Caco-2 (cell line): ENCODE results near the gene CACNA1S. TPM values are rescaled to one million over a fixed set of nuclear protein-coding genes. Genes with fewer than 3 reads are reported as not detected.

Source experiments
- BruUV-seq: library from RNA; stranded (reverse); fragments of 400-500 nt; replicated peaks from 2 replicates; lab custom pipeline; 2021; lab: Mats Ljungman, UMichigan
- CTCF ChIA-PET: fragments of 300-600 bp; sonication (Branson Sonifier 250); formaldehyde crosslinking; loops from one replicate; lab custom pipeline; 2022; ENCODE audit warnings: antibody characterized with exemption; lab: Charles Lee
- POLR2A ChIA-PET: fragments of 300-600 bp; sonication (Branson Sonifier 250); formaldehyde crosslinking; loops from one replicate; lab custom pipeline; 2022; ENCODE audit warnings: antibody characterized with exemption; lab: Charles Lee
- DNase-seq, 2 experiments: peaks; one replicate each; pipeline versions ENCODE4 v3.0.0 to v3.0.0-alpha.2; 2020 to 2022
- H3K27me3 ChIP-seq: replicated peaks from 2 replicates; pipeline ENCODE4 v1.6.0; 2011; ENCODE audit warnings: low read length; ENCODE audit not compliant: control insufficient read depth, insufficient read depth
- H3K36me3 ChIP-seq: 2 replicates; pipeline ENCODE4 v1.5.1; 2011; ENCODE audit warnings: low read length; ENCODE audit not compliant: control insufficient read depth, insufficient read depth
- H3K4me1 ChIP-seq: fragments of 250-450 bp; sonication (Bioruptor Pico); 2 replicates; pipeline ENCODE4 v1.5.1; 2020; ENCODE audit warnings: mild to moderate bottlenecking
- H3K4me3 ChIP-seq: 2 replicates; pipeline ENCODE4 v1.5.1; 2011; ENCODE audit warnings: low read depth, mild to moderate bottlenecking, control low read depth, low read length
- H3K9me3 ChIP-seq: fragments of 250-450 bp; sonication (Bioruptor Pico); 2 replicates; pipeline ENCODE4 v1.5.1; 2020; ENCODE audit warnings: mild to moderate bottlenecking, moderate library complexity
- H3K27ac Mint-ChIP-seq: one replicate; pipeline ENCODE4 v1.8.0; 2022; ENCODE audit warnings: mixed read lengths; ENCODE audit not compliant: unreplicated experiment
- H3K27me3 Mint-ChIP-seq: one replicate; pipeline ENCODE4 v1.8.0; 2022; ENCODE audit warnings: mixed read lengths; ENCODE audit not compliant: insufficient read depth, unreplicated experiment
- H3K36me3 Mint-ChIP-seq: one replicate; pipeline ENCODE4 v1.8.0; 2022; ENCODE audit warnings: mild to moderate bottlenecking, mixed read lengths; ENCODE audit not compliant: insufficient read depth, unreplicated experiment
- H3K4me1 Mint-ChIP-seq: one replicate; pipeline ENCODE4 v1.8.0; 2022; ENCODE audit warnings: low read depth, mixed read lengths; ENCODE audit not compliant: unreplicated experiment
- H3K4me3 Mint-ChIP-seq: one replicate; pipeline ENCODE4 v1.8.0; 2022; ENCODE audit warnings: mild to moderate bottlenecking, moderate library complexity, mixed read lengths; ENCODE audit not compliant: unreplicated experiment
- H3K9me3 Mint-ChIP-seq: one replicate; pipeline ENCODE4 v1.8.0; 2022; ENCODE audit warnings: mixed read lengths; ENCODE audit not compliant: unreplicated experiment
- CTCF ChIP-seq, 2 experiments: fragments of 200-600 bp in 1 of 2; IDR thresholded peaks; 1 replicate in 1 of 2; 2 replicates in 1 of 2; pipeline versions ENCODE4 v1.5.1 to v1.8.0; 2011 to 2022; ENCODE audit warnings: antibody characterized with exemption in 1 of 2, control low read depth in 1 of 2, inconsistent platforms in 1 of 2, low read depth in 1 of 2, low read length in 1 of 2, mild to moderate bottlenecking in 1 of 2, moderate library complexity in 1 of 2; ENCODE audit not compliant: insufficient read depth in 1 of 2, severe bottlenecking in 1 of 2, unreplicated experiment in 1 of 2
- intact Hi-C: fragments of 100-400 bp; cut with micrococcal nuclease; formaldehyde crosslinking; loops from one replicate; pipeline ENCODE4 v1.10.0; 2022; ENCODE audit not compliant: unreplicated experiment
- total RNA-seq: library from RNA; stranded (reverse); gene quantifications from 2 replicates; pipeline ENCODE4 v1.2.3, GENCODE V29; 2022

The CACNA1S gene
- total RNA-seq, 1 experiment from 2014 or later, result 0.07 TPM

GRCh38 chr1:201068976-201069375 lies 43.2 kb downstream of the CACNA1S start:
- H3K4me3 Mint-ChIP-seq, result no peak overlapping the region
- no TSS peak for BruUV-seq
- ChIA-PET POLR2A (no interaction called here), CTCF (no interaction called here)
- no peak for TF ChIP-seq CTCF (IDR thresholded peaks at IDR 0.05; ENCODE audit: insufficient read depth in 1 of 2, low read depth in 1 of 2, low read length in 1 of 2, severe bottlenecking in 1 of 2, unreplicated experiment in 1 of 2)
- intact Hi-C loops, result no loop called here
- no peak for DNase-seq
- H3K4me1 Mint-ChIP-seq, result no peaks in the 10 kb centered on the region
- Histone ChIP-seq H3K4me3 (no peak overlapping the region), H3K27me3 (no peaks in the 10 kb centered on the region), H3K9me3 (no peaks in the 10 kb centered on the region), H3K4me1 (no peaks in the 10 kb centered on the region), H3K36me3 (no peaks in the 10 kb centered on the region)
- no peaks in the 10 kb centered on the region for H3K9me3 Mint-ChIP-seq
- H3K27ac Mint-ChIP-seq, result no peak overlapping the region
- H3K36me3 Mint-ChIP-seq, result no peaks in the 10 kb centered on the region
- peaks cover 2% of the 10 kb centered on the region for H3K27me3 Mint-ChIP-seq

GRCh38 chr1:201066986-201067385 lies 45.2 kb downstream of the CACNA1S start:
- Histone ChIP-seq H3K9me3 (no peaks in the 10 kb centered on the region), H3K4me1 (no peaks in the 10 kb centered on the region), H3K36me3 (no peaks in the 10 kb centered on the region), H3K4me3 (no peak overlapping the region), H3K27me3 (no peaks in the 10 kb centered on the region)
- BruUV-seq, result no TSS peak
- no peak for TF ChIP-seq CTCF (IDR thresholded peaks at IDR 0.05; ENCODE audit: insufficient read depth in 1 of 2, low read depth in 1 of 2, low read length in 1 of 2, severe bottlenecking in 1 of 2, unreplicated experiment in 1 of 2)
- Mint-ChIP-seq H3K4me1 (no peaks in the 10 kb centered on the region), H3K9me3 (no peaks in the 10 kb centered on the region), H3K36me3 (no peaks in the 10 kb centered on the region), H3K27ac (no peak overlapping the region), H3K4me3 (no peak overlapping the region), H3K27me3 (peaks cover 2% of the 10 kb centered on the region)
- DNase-seq, result no peak
- intact Hi-C loops, result no loop called here
- ChIA-PET POLR2A (interaction anchor here (0.6 kb wide), 1 partner anchor 16 kb away, joined by 4 read pairs; no protein-coding TSS in a partner anchor), CTCF (no interaction called here)

- no peaks in the 10 kb centered on the region for H3K9me3 ChIP-seq
- Mint-ChIP-seq H3K4me1 (no peaks in the 10 kb centered on the region), H3K9me3 (no peaks in the 10 kb centered on the region), H3K27ac (no peak overlapping the region), H3K36me3 (no peaks in the 10 kb centered on the region), H3K4me3 (no peak overlapping the region), H3K27me3 (no peaks in the 10 kb centered on the region)
- TF ChIP-seq CTCF (IDR thresholded peaks at IDR 0.05; ENCODE audit: insufficient read depth in 1 of 2, low read depth in 1 of 2, low read length in 1 of 2, severe bottlenecking in 1 of 2, unreplicated experiment in 1 of 2), result no peak
- DNase-seq, result no peak
- no peaks in the 10 kb centered on the region for H3K27me3 ChIP-seq
- CTCF ChIA-PET, result no interaction called here
- BruUV-seq, result no TSS peak
- H3K4me3 ChIP-seq, result no peak overlapping the region
- no peaks in the 10 kb centered on the region for H3K36me3 ChIP-seq
- H3K4me1 ChIP-seq, result no peaks in the 10 kb centered on the region
- POLR2A ChIA-PET, result no interaction called here
- intact Hi-C loops, result no loop called here
Measured at GRCh38 chr1:201065686-201066085, 46.5 kb downstream of the CACNA1S start.
